BJ (cell line): ENCODE data around the gene FMC1. TPM values are rescaled to one million over a fixed set of nuclear protein-coding genes. Genes with fewer than 3 reads are reported as not detected.

Experiments
- CTCF ChIA-PET: fragments of 350-600 bp; formaldehyde crosslinking; extraction: SDS; loops from one replicate; lab custom pipeline; 2021; ENCODE audit warnings: antibody characterized with exemption, inconsistent platforms; lab: Yijun Ruan, JAX
- POLR2A ChIA-PET: fragments of 300-600 bp; sonication (Branson Sonifier 250); formaldehyde crosslinking; extraction: SDS; loops from one replicate; lab custom pipeline; 2021; ENCODE audit warnings: antibody characterized with exemption; lab: Charles Lee
- DNase-seq: peaks from one replicate; pipeline ENCODE4 v3.0.0-alpha.2; 2011; ENCODE audit warnings: low read depth
- H3K27me3 ChIP-seq: 2 replicates; pipeline ENCODE4 v1.6.0; 2011; ENCODE audit warnings: low read length; ENCODE audit not compliant: control insufficient read depth, insufficient read depth
- H3K36me3 ChIP-seq: 2 replicates; pipeline ENCODE4 v1.5.1; 2011; ENCODE audit warnings: low read length; ENCODE audit not compliant: control insufficient read depth, insufficient read depth
- H3K4me3 ChIP-seq: 2 replicates; pipeline ENCODE4 v1.5.1; 2011; ENCODE audit warnings: low read depth, mild to moderate bottlenecking, control low read depth, low read length
- CTCF ChIP-seq: IDR thresholded peaks from 2 replicates; pipeline ENCODE4 v1.5.1; 2011; ENCODE audit warnings: low read depth, mild to moderate bottlenecking, control low read depth, inconsistent platforms, low read length, moderate library complexity; ENCODE audit not compliant: insufficient read depth
- polyA plus RNA-seq: library from polyadenylated mRNA; depleted of rRNA; stranded (reverse); fragments of >200 nt; gene quantifications from 2 replicates; pipeline ENCODE4 v1.2.3, GENCODE V29; 2011

Gene FMC1
- polyA plus RNA-seq, 1 experiment, result 12.1 TPM

- Histone ChIP-seq H3K4me3 (peak overlapping the region; percentile 100), H3K27me3 (no peaks in the 10 kb centered on the region), H3K36me3 (no peaks in the 10 kb centered on the region)
- peak; percentile 52 for DNase-seq
- TF ChIP-seq CTCF, result no peak
- POLR2A ChIA-PET, result interaction anchor here (0.6 to 1.0 kb wide), 4 partner anchors 20 to 1717 kb away, joined by 3 to 7 read pairs (median 4); no protein-coding TSS in a partner anchor
- CTCF ChIA-PET, result interaction anchor here (0.9 kb wide), 1 partner anchor 74 kb away, joined by 4 read pairs; no protein-coding TSS in a partner anchor
These were observed 19.2 kb downstream of the FMC1 start for GRCh38 chr7:139360210-139360947.

GRCh38 chr7:139360948-139361307 lies 19.8 kb downstream of the FMC1 start:
- no peak for TF ChIP-seq CTCF
- H3K27me3 ChIP-seq, result no peaks in the 10 kb centered on the region
- H3K4me3 ChIP-seq, result peak overlapping the region; percentile 100
- ChIA-PET CTCF (no interaction called here), POLR2A (interaction anchor here (0.6 kb wide), 1 partner anchor 1717 kb away, joined by 3 read pairs; no protein-coding TSS in a partner anchor)
- H3K36me3 ChIP-seq, result no peaks in the 10 kb centered on the region
- DNase-seq, result no peak

- Histone ChIP-seq H3K4me3 (peak overlapping the region; percentile 100), H3K36me3 (no peaks in the 10 kb centered on the region), H3K27me3 (no peaks in the 10 kb centered on the region)
- DNase-seq, result no peak
- CTCF ChIA-PET, result no interaction called here
- POLR2A ChIA-PET, result no interaction called here
- TF ChIP-seq CTCF, result no peak
These were observed 20.4 kb downstream of the FMC1 start for GRCh38 chr7:139361523-139361922.

- no peaks in the 10 kb centered on the region for H3K27me3 ChIP-seq
- no peak for TF ChIP-seq CTCF
- DNase-seq, result no peak
- CTCF ChIA-PET, result interaction anchor here (0.5 kb wide), 1 partner anchor 8 kb away, joined by 3 read pairs; no protein-coding TSS in a partner anchor
- no peaks in the 10 kb centered on the region for H3K36me3 ChIP-seq
- no peak overlapping the region for H3K4me3 ChIP-seq
- POLR2A ChIA-PET, result no interaction called here
These were observed 21.2 kb downstream of the FMC1 start for GRCh38 chr7:139362302-139362701.

- no peak for TF ChIP-seq CTCF
- DNase-seq, result no peak
- POLR2A ChIA-PET, result no interaction called here
- H3K27me3 ChIP-seq, result no peaks in the 10 kb centered on the region
- H3K36me3 ChIP-seq, result peaks cover 3% of the 10 kb centered on the region; the same call in 1 of the 2 replicates
- H3K4me3 ChIP-seq, result no peak overlapping the region
- CTCF ChIA-PET, result no interaction called here
These were observed 21.8 kb downstream of the FMC1 start for GRCh38 chr7:139362981-139363380.
